ENCODE measurements around the gene STT3B. TPM values are rescaled to one million over a fixed set of nuclear protein-coding genes. Genes with fewer than 3 reads are reported as not detected.

Gene STT3B
- total RNA-seq, 2 experiments from 2014 or later: 93.5 to 122 TPM

- no TSS peak for BruUV-seq (replicated peaks)
- Histone ChIP-seq H4K20me1 (ENCODE audit: insufficient read depth, low read length) (peaks cover 58% of the 10 kb centered on the region), H3K36me3 (ENCODE audit: insufficient read depth, low read length) (peaks cover 65% of the 10 kb centered on the region), H3K9me2 (ENCODE audit: insufficient read depth, low read length) (no peaks in the 10 kb centered on the region), H3K27ac (ENCODE audit: low read depth, low read length, poor library complexity, severe bottlenecking) (no peak overlapping the region), H3K9me3 (ENCODE audit: low read length) (no peaks in the 10 kb centered on the region), H2AFZ (ENCODE audit: low read length) (no peak overlapping the region), H3K79me2 (ENCODE audit: insufficient read depth, low read depth, low read length) (peaks cover 85% of the 10 kb centered on the region), H3K4me2 (ENCODE audit: low read length) (peak overlapping the region; percentile 91), H3K4me1 (ENCODE audit: insufficient read depth, low read length, poor library complexity, severe bottlenecking) (peaks cover 40% of the 10 kb centered on the region), H3K4me3 (ENCODE audit: low read depth, low read length, poor library complexity, severe bottlenecking) (peak overlapping the region; percentile 94)
- TF ChIP-seq CTCF (conservative IDR thresholded peaks at IDR 0.05; ENCODE audit: low read length) (no peak), EZH2phosphoT487 (IDR thresholded peaks at IDR 0.05; ENCODE audit: borderline replicate concordance, low read depth, low read length) (no peak)
- POLR2A ChIA-PET: interaction anchor here (0.6 to 2.4 kb wide), 11 partner anchors 8 to 544 kb away, joined by 3 to 12 read pairs (median 5); no protein-coding TSS in a partner anchor
- intact Hi-C loops (cut with micrococcal nuclease; ENCODE audit: unreplicated experiment): loop anchor here (10.0 kb wide), 2 partner anchors 608 to 898 kb away; no protein-coding TSS in a partner anchor
- DNase-seq (ENCODE audit: low spot score): no peak
- CTCF ChIA-PET (ENCODE audit: unreplicated experiment): interaction anchor here (1.3 kb wide), 1 partner anchor 437 kb away, joined by 3 read pairs; no protein-coding TSS in a partner anchor
Measured at GRCh38 chr3:31536497-31536896, 3.8 kb downstream of the STT3B start.

DNA sequence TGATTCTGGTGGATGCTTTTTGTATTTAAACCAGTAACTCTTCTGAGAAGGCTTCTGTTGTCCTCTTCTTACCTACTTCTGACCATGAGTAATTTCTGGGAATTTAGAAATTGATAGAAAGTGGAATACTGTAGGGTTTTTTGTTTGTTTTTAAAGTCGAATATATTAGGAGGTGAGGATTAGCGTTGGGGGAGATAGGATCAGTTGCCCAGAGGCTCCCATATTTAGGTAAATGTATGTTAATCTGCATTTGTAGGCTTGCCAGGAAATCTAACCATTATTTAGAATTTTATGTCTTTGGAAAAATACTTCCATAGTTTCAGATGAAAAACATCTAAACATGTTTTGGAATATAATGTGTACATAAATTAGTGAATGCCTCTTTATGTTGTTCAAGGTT is 6.1 kb downstream of the STT3B start:
- ChIA-PET CTCF (ENCODE audit: unreplicated experiment) (no interaction called here), POLR2A (interaction anchor here (0.5 kb wide), 1 partner anchor 15 kb away, joined by 3 read pairs; no protein-coding TSS in a partner anchor)
- Histone ChIP-seq H4K20me1 (ENCODE audit: insufficient read depth, low read length) (peaks cover 64% of the 10 kb centered on the region), H3K79me2 (ENCODE audit: insufficient read depth, low read depth, low read length) (peaks cover 100% of the 10 kb centered on the region), H2AFZ (ENCODE audit: low read length) (no peak overlapping the region), H3K9me3 (ENCODE audit: low read length) (no peaks in the 10 kb centered on the region), H3K36me3 (ENCODE audit: insufficient read depth, low read length) (peaks cover 85% of the 10 kb centered on the region), H3K4me2 (ENCODE audit: low read length) (peak overlapping the region; percentile 31; the same call in 1 of the 2 replicates), H3K27ac (ENCODE audit: low read depth, low read length, poor library complexity, severe bottlenecking) (no peak overlapping the region), H3K4me3 (ENCODE audit: low read depth, low read length, poor library complexity, severe bottlenecking) (no peak overlapping the region), H3K9me2 (ENCODE audit: insufficient read depth, low read length) (no peaks in the 10 kb centered on the region), H3K4me1 (ENCODE audit: insufficient read depth, low read length, poor library complexity, severe bottlenecking) (peaks cover 40% of the 10 kb centered on the region)
- intact Hi-C loops (cut with micrococcal nuclease; ENCODE audit: unreplicated experiment): loop anchor here (10.0 kb wide), 2 partner anchors 606 to 896 kb away; no protein-coding TSS in a partner anchor
- BruUV-seq (replicated peaks): no TSS peak
- TF ChIP-seq CTCF (conservative IDR thresholded peaks at IDR 0.05; ENCODE audit: low read length): no peak
- TF ChIP-seq EZH2phosphoT487 (IDR thresholded peaks at IDR 0.05; ENCODE audit: borderline replicate concordance, low read depth, low read length): no peak
- DNase-seq (ENCODE audit: low spot score): no peak

GRCh38 chr3:31539275-31539674 is 6.5 kb downstream of the STT3B start:
- Histone ChIP-seq H2AFZ (ENCODE audit: low read length) (no peak overlapping the region), H3K4me1 (ENCODE audit: insufficient read depth, low read length, poor library complexity, severe bottlenecking) (peaks cover 40% of the 10 kb centered on the region), H4K20me1 (ENCODE audit: insufficient read depth, low read length) (peaks cover 64% of the 10 kb centered on the region), H3K9me2 (ENCODE audit: insufficient read depth, low read length) (no peaks in the 10 kb centered on the region), H3K4me3 (ENCODE audit: low read depth, low read length, poor library complexity, severe bottlenecking) (no peak overlapping the region), H3K36me3 (ENCODE audit: insufficient read depth, low read length) (peaks cover 83% of the 10 kb centered on the region), H3K4me2 (ENCODE audit: low read length) (peak overlapping the region; percentile 31; the same call in 1 of the 2 replicates), H3K9me3 (ENCODE audit: low read length) (no peaks in the 10 kb centered on the region), H3K79me2 (ENCODE audit: insufficient read depth, low read depth, low read length) (peaks cover 100% of the 10 kb centered on the region), H3K27ac (ENCODE audit: low read depth, low read length, poor library complexity, severe bottlenecking) (no peak overlapping the region)
- intact Hi-C loops (cut with micrococcal nuclease; ENCODE audit: unreplicated experiment): loop anchor here (10.0 kb wide), 2 partner anchors 606 to 896 kb away; no protein-coding TSS in a partner anchor
- BruUV-seq (replicated peaks): no TSS peak
- POLR2A ChIA-PET: interaction anchor here (0.5 to 1.3 kb wide), 5 partner anchors 14 to 1149 kb away, joined by 3 to 4 read pairs (median 3); no protein-coding TSS in a partner anchor
- TF ChIP-seq CTCF (conservative IDR thresholded peaks at IDR 0.05; ENCODE audit: low read length): no peak
- TF ChIP-seq EZH2phosphoT487 (IDR thresholded peaks at IDR 0.05; ENCODE audit: borderline replicate concordance, low read depth, low read length): no peak
- CTCF ChIA-PET (ENCODE audit: unreplicated experiment): interaction anchor here (0.5 kb wide), 1 partner anchor 322 kb away, joined by 3 read pairs; no protein-coding TSS in a partner anchor
- no peak for DNase-seq (ENCODE audit: low spot score)
